ENCODE measurements around the gene IGSF21. TPM values are rescaled to one million over a fixed set of nuclear protein-coding genes. Genes with fewer than 3 reads are reported as not detected.
"Not testable (repeated sequence)": the region's sequence is repeated elsewhere in the genome, so short reads cannot be mapped to it uniquely, and the experiment has no call there.

IGSF21 gene
- polyA plus RNA-seq, 1 donor: 0.12 TPM

- no peak for DNase-seq
Measured at GRCh38 chr1:18145851-18146618, 38.4 kb downstream of the IGSF21 start.

- DNase-seq: no peak
Measured at GRCh38 chr1:18146886-18147285, 39.3 kb downstream of the IGSF21 start.

DNA sequence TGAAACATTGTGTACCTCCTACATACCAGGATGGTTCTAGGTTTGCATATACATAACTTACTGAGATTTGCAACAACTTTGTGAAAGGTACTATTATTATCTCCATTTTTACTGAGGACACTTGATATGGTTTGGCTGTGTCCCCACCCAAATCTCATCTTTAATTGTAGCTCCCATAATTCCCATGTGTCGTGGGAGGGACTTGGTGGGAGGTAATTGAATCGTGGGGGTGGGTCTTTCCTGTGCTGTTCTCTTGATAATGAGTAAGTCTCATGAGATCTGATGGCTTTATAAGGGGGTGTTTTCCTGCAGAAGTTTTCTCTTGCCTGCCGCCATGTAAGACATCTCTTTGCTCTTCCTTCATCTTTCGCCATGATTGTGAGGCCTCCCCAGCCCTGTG, 40.1 kb downstream of the IGSF21 start:
- no peak for DNase-seq

DNA sequence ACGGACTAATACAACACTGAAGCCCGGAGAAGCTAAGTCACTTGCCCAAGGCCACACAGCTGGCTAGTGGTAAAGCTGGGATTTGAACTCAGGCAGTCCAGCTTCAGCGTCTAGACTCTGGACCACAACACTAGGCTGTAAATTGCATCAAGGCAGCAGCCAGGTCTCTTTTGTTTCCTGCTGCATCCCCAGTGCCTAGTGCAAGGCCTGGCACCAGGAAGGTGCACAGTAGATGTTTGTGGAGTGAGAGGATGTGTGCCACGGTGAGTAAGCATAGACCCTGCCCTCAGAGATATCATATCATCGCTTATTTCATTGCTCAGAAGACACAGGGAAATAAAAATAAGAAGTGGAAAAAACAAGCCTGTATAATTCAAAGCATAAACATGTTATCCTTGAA, 40.9 kb downstream of the IGSF21 start:
- no peak for DNase-seq

- DNase-seq: no peak
Measured at GRCh38 chr1:18149027-18149641, 41.5 kb downstream of the IGSF21 start.

DNA sequence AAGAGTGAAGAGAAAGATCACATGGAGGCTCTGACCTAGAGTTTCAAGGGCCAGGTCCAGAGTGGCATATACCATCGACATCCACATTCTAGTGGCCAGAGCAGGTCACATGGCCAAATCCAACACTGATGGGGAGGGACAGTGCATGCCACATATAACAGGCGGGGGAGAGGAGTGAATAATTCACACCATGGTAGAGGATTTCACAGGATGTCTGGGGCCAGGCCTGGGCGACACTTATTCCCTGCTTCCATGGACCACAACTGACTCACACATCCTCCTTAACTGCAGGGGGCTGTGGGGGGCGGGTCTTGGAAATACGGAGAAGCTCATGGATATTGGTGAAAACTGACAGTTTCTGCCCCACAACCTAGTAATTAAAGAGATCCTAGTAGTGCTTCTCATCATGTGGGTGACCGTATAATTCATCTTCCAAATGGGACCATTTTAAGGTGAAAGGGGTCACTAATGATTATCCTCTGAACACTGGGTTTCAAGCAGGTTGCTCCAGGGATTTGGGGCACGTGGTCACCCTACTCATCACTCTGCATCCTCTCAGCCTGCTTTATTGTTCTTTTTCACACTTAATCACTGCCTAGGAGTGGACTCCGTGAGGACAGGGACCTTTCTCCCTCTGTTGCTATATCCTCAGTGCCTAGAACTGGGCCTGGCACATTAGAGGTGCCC, 44.0 kb downstream of the IGSF21 start:
- no peak for DNase-seq

GRCh38 chr1:18154430-18155194, 47.0 kb downstream of the IGSF21 start:
- DNase-seq: no peak

- no peak for DNase-seq
Measured at GRCh38 chr1:18155881-18156385, 48.3 kb downstream of the IGSF21 start.

- no peak for DNase-seq
Measured at GRCh38 chr1:18157352-18157751, 49.8 kb downstream of the IGSF21 start.

DNA sequence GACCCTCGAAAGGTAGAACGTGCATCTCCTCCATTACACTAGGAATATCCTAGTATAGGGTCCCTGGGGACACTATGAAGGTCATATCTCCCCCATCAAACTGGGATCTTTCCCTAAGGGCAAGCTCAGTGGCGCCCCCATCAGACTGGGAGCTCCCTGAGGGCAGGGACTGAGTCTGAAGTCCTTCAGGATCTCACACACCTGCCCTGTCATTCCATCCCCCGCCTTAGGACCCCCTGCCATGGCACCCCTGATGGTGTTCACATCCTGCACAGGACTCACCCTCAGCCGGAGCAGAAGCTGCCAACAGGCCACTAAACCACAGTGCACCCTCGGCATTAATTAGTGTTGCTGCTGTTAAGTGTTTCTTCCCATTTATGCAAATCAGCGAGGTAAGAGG, 50.4 kb downstream of the IGSF21 start:
- DNase-seq: no peak

- no peak for DNase-seq
Measured at GRCh38 chr1:18158714-18159113, 51.1 kb downstream of the IGSF21 start.

DNA sequence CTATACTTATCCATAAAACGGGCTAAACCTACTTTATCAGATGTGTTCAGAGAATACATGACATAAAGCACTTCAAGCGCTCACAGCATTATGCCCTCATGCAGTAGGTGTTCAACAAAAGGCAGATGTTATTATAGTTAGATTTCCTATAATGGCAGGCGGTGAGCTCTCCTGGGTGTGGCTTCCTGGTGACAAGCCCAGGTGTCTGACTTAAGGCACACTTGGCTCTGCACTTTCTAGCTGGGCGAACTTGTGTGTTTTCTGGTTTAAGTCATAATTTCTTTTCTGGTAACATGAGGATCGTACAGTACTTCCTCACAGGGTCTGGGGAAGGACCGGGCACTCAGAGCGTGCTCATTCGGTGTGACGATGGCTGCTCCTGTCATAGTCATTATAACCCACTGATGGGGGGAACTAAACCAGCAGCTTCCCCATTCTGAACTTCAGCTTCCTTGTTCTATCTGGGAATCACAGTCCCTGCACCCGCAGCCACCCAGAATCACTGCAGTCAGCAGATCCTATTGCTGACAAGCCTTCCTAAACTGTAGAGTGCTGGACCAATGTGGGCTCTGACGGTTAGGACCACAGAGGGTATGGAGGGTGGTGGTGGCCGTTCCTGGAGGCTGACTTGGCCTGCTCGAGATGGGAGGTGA, 52.8 kb downstream of the IGSF21 start:
- no peak for DNase-seq

- no peak for DNase-seq
Measured at GRCh38 chr1:18161690-18162089, 54.1 kb downstream of the IGSF21 start.

DNA sequence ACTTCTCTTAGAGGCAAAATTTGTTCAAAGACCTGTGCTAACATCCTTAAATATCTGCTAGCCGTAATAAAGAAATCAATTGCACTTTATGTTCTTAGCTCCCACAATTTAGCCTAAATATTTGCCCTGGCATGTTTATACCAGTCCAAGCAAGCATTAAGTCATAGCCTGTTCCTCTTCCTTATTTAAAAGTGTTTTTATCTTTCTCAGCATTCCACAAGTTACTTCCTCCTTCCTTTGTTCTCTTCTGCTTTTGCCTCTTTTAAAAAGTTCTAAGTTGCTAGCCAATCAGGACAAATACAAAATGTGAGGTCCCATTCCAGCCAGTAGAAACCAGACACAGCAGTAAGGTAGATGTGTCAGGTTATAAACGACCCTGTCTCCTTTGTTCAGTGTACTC, 58.0 kb downstream of the IGSF21 start:
- DNase-seq: not testable (repeated sequence)

- DNase-seq: no peak
Measured at GRCh38 chr1:18166341-18166740, 58.7 kb downstream of the IGSF21 start.

DNA sequence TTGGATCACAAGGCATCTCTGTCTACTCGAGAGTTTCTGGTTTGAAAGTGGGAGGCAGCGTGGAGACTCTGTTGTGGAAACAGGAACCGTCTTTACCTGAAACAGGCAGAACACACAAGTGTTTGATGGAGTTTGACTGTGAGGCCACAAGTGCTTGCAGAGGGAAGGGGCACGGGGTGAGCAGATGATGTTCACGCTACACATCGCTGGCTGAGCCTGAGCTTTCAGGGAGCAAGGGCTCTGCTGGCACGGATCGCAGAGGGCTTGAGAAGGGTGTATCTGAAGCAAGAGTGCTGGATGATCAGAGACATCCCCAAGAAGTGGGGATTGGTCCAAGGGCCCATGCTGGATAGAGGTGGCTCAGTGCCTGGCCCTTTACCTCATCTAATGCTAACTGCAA, 59.3 kb downstream of the IGSF21 start:
- DNase-seq: no peak

- DNase-seq: no peak
Measured at GRCh38 chr1:18170444-18170843, 62.8 kb downstream of the IGSF21 start.

DNA sequence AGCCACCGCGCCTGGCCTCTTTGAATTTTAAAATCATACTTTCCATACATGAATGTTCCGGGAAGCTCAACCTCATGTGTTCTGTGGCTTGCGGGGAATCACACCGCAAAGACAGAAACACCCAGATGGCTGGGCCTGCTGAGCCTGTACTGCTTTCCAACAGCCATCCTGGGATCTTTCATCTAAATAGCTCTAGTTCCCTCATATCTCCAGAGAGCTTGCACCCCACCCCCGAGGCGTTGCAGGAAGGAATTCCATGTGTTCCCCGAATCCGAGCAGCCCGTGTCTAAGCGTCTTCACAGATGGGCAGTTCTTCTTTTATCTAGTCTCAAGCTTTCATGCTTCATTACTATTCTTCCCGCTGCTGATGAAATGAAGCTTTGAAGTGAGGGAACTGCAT, 66.4 kb downstream of the IGSF21 start:
- no peak for DNase-seq

- no peak for DNase-seq
Measured at GRCh38 chr1:18175051-18175450, 67.5 kb downstream of the IGSF21 start.

DNA sequence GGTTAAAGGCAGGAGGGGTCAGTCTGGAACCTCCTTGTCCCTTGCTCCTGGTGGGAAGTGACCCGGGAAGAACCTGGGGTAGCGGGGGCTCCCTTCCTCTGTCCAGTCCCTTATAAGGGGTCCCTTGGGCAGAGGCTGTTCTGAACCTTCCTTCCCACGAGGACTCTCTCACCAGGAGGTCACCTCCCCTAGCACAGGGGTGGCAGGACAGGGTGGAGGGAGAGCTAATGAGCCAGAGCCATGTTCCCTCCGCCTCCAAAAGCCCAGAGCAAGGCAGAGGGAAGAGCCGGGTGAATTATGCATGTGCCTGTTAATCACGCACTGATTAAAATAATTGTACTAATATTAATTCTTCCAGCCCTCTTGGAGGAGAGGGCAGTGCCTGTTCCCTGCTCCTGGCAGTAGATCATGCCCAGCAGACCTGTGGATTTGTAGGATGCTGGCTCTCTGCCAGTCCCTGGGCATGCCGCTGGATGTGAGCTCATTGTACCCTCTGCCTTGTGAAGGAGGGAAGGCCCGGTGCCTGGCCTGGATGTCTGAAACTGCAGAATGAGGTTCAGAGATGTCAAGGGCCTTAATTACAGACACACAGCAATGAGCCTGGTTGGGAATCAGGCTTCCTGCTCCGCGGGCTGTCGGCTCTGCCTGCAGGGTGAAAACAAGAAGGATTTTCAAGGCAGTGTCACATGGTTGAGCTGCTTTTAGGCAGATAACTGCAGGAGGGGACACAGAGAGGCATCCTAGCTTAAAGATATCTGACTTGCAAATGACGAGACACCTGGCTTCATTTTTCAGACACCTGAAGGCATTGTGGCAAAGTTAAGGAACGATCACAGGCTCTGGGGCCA, 68.2 kb downstream of the IGSF21 start:
- DNase-seq: no peak

DNA sequence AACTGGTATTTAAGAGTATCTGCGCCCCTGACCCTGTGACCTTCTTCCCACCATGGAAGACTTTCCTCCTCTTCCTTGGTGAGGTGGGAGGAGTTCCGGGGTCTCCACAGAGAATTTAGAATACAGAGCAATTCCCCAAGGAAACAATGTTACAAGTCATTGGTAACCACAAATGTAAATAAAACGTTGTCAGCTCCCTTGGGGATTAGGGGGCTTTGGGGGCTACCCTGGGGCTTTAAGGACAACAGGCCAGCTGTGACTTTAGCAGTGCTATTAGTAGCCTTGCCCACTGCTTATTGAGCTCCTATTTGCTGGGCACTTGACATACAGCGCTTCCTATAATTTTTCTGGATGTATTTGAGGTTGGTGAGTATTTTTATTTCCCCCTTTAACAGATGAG, 69.0 kb downstream of the IGSF21 start:
- DNase-seq: no peak
